ENCODE results near the gene HDGFL2. TPM values are rescaled to one million over a fixed set of nuclear protein-coding genes. Genes with fewer than 3 reads are reported as not detected.

HDGFL2 gene
- total RNA-seq, 2 experiments from 2014 or later, result 17.2 to 18.0 TPM

- Mint-ChIP-seq H3K27ac (no peak overlapping the region), H3K4me3 (no peak overlapping the region), H3K9me3 (no peaks in the 10 kb centered on the region), H3K27me3 (no peaks in the 10 kb centered on the region), H3K4me1 (ENCODE audit: low read depth) (no peaks in the 10 kb centered on the region), H3K36me3 (ENCODE audit: low read depth) (peaks cover 38% of the 10 kb centered on the region)
- Histone ChIP-seq H3K27ac (ENCODE audit: low read depth in 1 of 2, low read length in 2 of 2) (no peak overlapping the region), H3K9me3 (ENCODE audit: control insufficient read depth in 1 of 2, insufficient read depth in 1 of 2, low read length in 2 of 2) (no peaks in the 10 kb centered on the region), H3K36me3 (ENCODE audit: insufficient read depth, low read length) (peaks cover 17% of the 10 kb centered on the region), H3K4me3 (ENCODE audit: low read length) (no peak overlapping the region), H3K27me3 (ENCODE audit: control insufficient read depth in 1 of 2, insufficient read depth in 2 of 2, low read length in 2 of 2) (no peaks in the 10 kb centered on the region), H3K4me1 (ENCODE audit: insufficient read depth, low read length) (no peaks in the 10 kb centered on the region)
- POLR2A ChIA-PET, result no interaction called here
- no peak for DNase-seq
- CTCF ChIA-PET, result no interaction called here
- no peak for ATAC-seq (ENCODE audit: poor library complexity)
- intact Hi-C loops (cut with DNase I, micrococcal nuclease), result no loop called here
- TF ChIP-seq CTCF (IDR thresholded peaks at IDR 0.05), result no peak
Measured at GRCh38 chr19:4483385-4483784, 11.3 kb downstream of the HDGFL2 start.

GRCh38 chr19:4487572-4487971 lies 15.5 kb downstream of the HDGFL2 start:
- Mint-ChIP-seq H3K4me1 (ENCODE audit: low read depth) (no peaks in the 10 kb centered on the region), H3K9me3 (no peaks in the 10 kb centered on the region), H3K27me3 (no peaks in the 10 kb centered on the region), H3K4me3 (no peak overlapping the region), H3K27ac (no peak overlapping the region), H3K36me3 (ENCODE audit: low read depth) (peaks cover 45% of the 10 kb centered on the region)
- intact Hi-C loops (cut with DNase I, micrococcal nuclease), result no loop called here
- Histone ChIP-seq H3K9me3 (ENCODE audit: control insufficient read depth in 1 of 2, insufficient read depth in 1 of 2, low read length in 2 of 2) (no peaks in the 10 kb centered on the region), H3K36me3 (ENCODE audit: insufficient read depth, low read length) (peaks cover 40% of the 10 kb centered on the region), H3K27ac (ENCODE audit: low read depth in 1 of 2, low read length in 2 of 2) (no peak overlapping the region), H3K4me3 (ENCODE audit: low read length) (no peak overlapping the region), H3K4me1 (ENCODE audit: insufficient read depth, low read length) (no peaks in the 10 kb centered on the region), H3K27me3 (ENCODE audit: control insufficient read depth in 1 of 2, insufficient read depth in 2 of 2, low read length in 2 of 2) (no peaks in the 10 kb centered on the region)
- ATAC-seq (ENCODE audit: poor library complexity) (no peak), DNase-seq (no peak)
- POLR2A ChIA-PET, result no interaction called here
- CTCF ChIA-PET, result no interaction called here
- no peak for TF ChIP-seq CTCF (IDR thresholded peaks at IDR 0.05)

GRCh38 chr19:4488496-4488895 lies 16.4 kb downstream of the HDGFL2 start:
- ATAC-seq (ENCODE audit: poor library complexity) (no peak), DNase-seq (no peak)
- no peak for TF ChIP-seq CTCF (IDR thresholded peaks at IDR 0.05)
- no peak overlapping the region for H3K27ac Mint-ChIP-seq
- CTCF ChIA-PET, result interaction anchor here (0.6 kb wide), 1 partner anchor 32 kb away, joined by 3 read pairs; no protein-coding TSS in a partner anchor
- no peaks in the 10 kb centered on the region for H3K9me3 ChIP-seq (ENCODE audit: control insufficient read depth in 1 of 2, insufficient read depth in 1 of 2, low read length in 2 of 2)
- no peak overlapping the region for H3K4me3 Mint-ChIP-seq
- no peaks in the 10 kb centered on the region for H3K4me1 Mint-ChIP-seq (ENCODE audit: low read depth)
- no peak overlapping the region for H3K4me3 ChIP-seq (ENCODE audit: low read length)
- POLR2A ChIA-PET, result no interaction called here
- peaks cover 43% of the 10 kb centered on the region for H3K36me3 Mint-ChIP-seq (ENCODE audit: low read depth)
- peaks cover 43% of the 10 kb centered on the region for H3K36me3 ChIP-seq (ENCODE audit: insufficient read depth, low read length)
- H3K27me3 ChIP-seq (ENCODE audit: control insufficient read depth in 1 of 2, insufficient read depth in 2 of 2, low read length in 2 of 2), result no peaks in the 10 kb centered on the region
- H3K27ac ChIP-seq (ENCODE audit: low read depth in 1 of 2, low read length in 2 of 2), result no peak overlapping the region
- H3K4me1 ChIP-seq (ENCODE audit: insufficient read depth, low read length), result no peaks in the 10 kb centered on the region
- intact Hi-C loops (cut with DNase I, micrococcal nuclease), result no loop called here
- no peaks in the 10 kb centered on the region for H3K9me3 Mint-ChIP-seq
- no peaks in the 10 kb centered on the region for H3K27me3 Mint-ChIP-seq

Data from CD4-positive, alpha-beta T cell (primary cell).